GM12878 (cell line): Measurements from ENCODE around the gene SLC26A11. TPM values are rescaled to one million over a fixed set of nuclear protein-coding genes. Genes with fewer than 3 reads are reported as not detected.

ENCODE experiments used
- ATAC-seq: fragments of 200-7000 bp; cut with Tn5 transposase; 3 replicates; pipeline ENCODE4 v1.9.1; 2020; ENCODE audit warnings: mild to moderate bottlenecking, moderate library complexity
- BruUV-seq: library from RNA; stranded (reverse); fragments of 400-500 nt; replicated peaks from 2 replicates; lab custom pipeline; 2021; lab: Mats Ljungman, UMichigan
- CTCF ChIA-PET: fragments of 300-600 bp; sonication (Branson Sonifier 250); formaldehyde crosslinking; extraction: SDS; loops from one replicate; lab custom pipeline; 2021; ENCODE audit warnings: inconsistent platforms; lab: Yijun Ruan, JAX
- POLR2A ChIA-PET: fragments of 350-600 bp; formaldehyde crosslinking; extraction: SDS; loops from one replicate; lab custom pipeline; 2021; ENCODE audit warnings: inconsistent platforms; lab: Charles Lee
- RAD21 ChIA-PET: fragments of 300-600 bp; sonication (Branson Sonifier 250); formaldehyde crosslinking; loops from one replicate; lab custom pipeline; 2023; ENCODE audit warnings: antibody characterized with exemption; ENCODE audit not compliant: unreplicated experiment; lab: Charles Lee
- SMC1A ChIA-PET: fragments of 300-600 bp; sonication (Branson Sonifier 250); formaldehyde crosslinking; loops from one replicate; lab custom pipeline; 2023; ENCODE audit not compliant: unreplicated experiment, uncharacterized antibody; lab: Charles Lee
- DNase-seq: peaks from one replicate; pipeline ENCODE4 v3.0.0-alpha.2; 2011; ENCODE audit warnings: low read depth, low spot score
- FAIRE-seq: peaks from 3 replicates; lab custom pipeline; 2011; peaks lifted over from hg19 to GRCh38; lab: Jason Lieb, UNC
- H2AFZ ChIP-seq: 2 replicates; pipeline ENCODE4 v1.6.0; 2011; ENCODE audit warnings: low read depth, low read length, control low read depth; ENCODE audit not compliant: control insufficient read depth
- H3K27ac ChIP-seq: 2 replicates; pipeline ENCODE4 v1.5.1; 2011; ENCODE audit warnings: control low read depth; ENCODE audit not compliant: control insufficient read depth, insufficient read depth
- H3K27me3 ChIP-seq, 2 experiments: replicated peaks in 1 of 2; 2 replicates each; pipeline versions ENCODE4 v1.6.0 to v1.6.1; 2011; ENCODE audit warnings: low read length in 1 of 2; ENCODE audit not compliant: control insufficient read depth in 2 of 2, insufficient read depth in 2 of 2
- H3K36me3 ChIP-seq, 2 experiments: 2 replicates each; pipeline ENCODE4 v1.5.1; 2011; ENCODE audit warnings: low read length in 1 of 2; ENCODE audit not compliant: control insufficient read depth in 2 of 2, insufficient read depth in 2 of 2
- H3K4me1 ChIP-seq: 2 replicates; pipeline ENCODE4 v1.6.1; 2011; ENCODE audit warnings: mild to moderate bottlenecking, low read length, moderate library complexity, mixed read lengths; ENCODE audit not compliant: control insufficient read depth, insufficient read depth
- H3K4me2 ChIP-seq: 2 replicates; pipeline ENCODE4 v1.6.0; 2011; ENCODE audit warnings: control low read depth; ENCODE audit not compliant: control insufficient read depth, insufficient read depth
- H3K4me3 ChIP-seq: fragments of 200-600 bp; sonication (generic); 2 replicates; pipeline ENCODE4 v1.5.1; 2016
- H3K79me2 ChIP-seq: 2 replicates; pipeline ENCODE4 v1.6.0; 2011; ENCODE audit warnings: low read length; ENCODE audit not compliant: control insufficient read depth, insufficient read depth
- H3K9ac ChIP-seq: 2 replicates; pipeline ENCODE4 v1.8.0; 2011; ENCODE audit warnings: low read length, control low read depth, mixed read lengths; ENCODE audit not compliant: control insufficient read depth, insufficient read depth
- H3K9me3 ChIP-seq: replicated peaks from 3 replicates; pipeline ENCODE4 v1.5.1; 2011; ENCODE audit warnings: mild to moderate bottlenecking, low read length; ENCODE audit not compliant: control insufficient read depth, insufficient read depth
- H4K20me1 ChIP-seq: 2 replicates; pipeline ENCODE4 v1.6.0; 2011; ENCODE audit not compliant: control insufficient read depth, insufficient read depth
- BACH1 ChIP-seq: fragments of 450-650 bp; IDR thresholded peaks from 2 replicates; pipeline ENCODE4 v1.6.1; 2017; ENCODE audit warnings: mild to moderate bottlenecking, borderline replicate concordance
- BCL11A ChIP-seq: IDR thresholded peaks from 2 replicates; pipeline ENCODE4 v1.6.1; 2011; ENCODE audit warnings: low read depth, low read length
- CEBPB ChIP-seq, 2 experiments: fragments of 150-350 bp in 1 of 2; IDR thresholded peaks; 2 replicates each; pipeline ENCODE4 v1.6.1; 2012 to 2014; ENCODE audit warnings: low read depth in 2 of 2, low read length in 2 of 2, borderline replicate concordance in 1 of 2, inconsistent platforms in 1 of 2
- DPF2 ChIP-seq: fragments of 450-650 bp; IDR thresholded peaks from 2 replicates; pipeline ENCODE4 v1.6.1; 2017; ENCODE audit warnings: mild to moderate bottlenecking
- GATAD2B ChIP-seq: fragments of 450-650 bp; conservative IDR thresholded peaks from 2 replicates; pipeline ENCODE4 v1.6.1; 2017; ENCODE audit warnings: low read depth, mild to moderate bottlenecking, moderate library complexity
- HDGF ChIP-seq: fragments of 450-650 bp; IDR thresholded peaks from 2 replicates; pipeline ENCODE4 v1.6.1; 2016; ENCODE audit warnings: antibody characterized with exemption
- IKZF1 ChIP-seq: fragments of 450-650 bp; conservative IDR thresholded peaks from 2 replicates; pipeline ENCODE4 v1.6.1; 2017; ENCODE audit warnings: antibody characterized with exemption, mild to moderate bottlenecking
- IRF4 ChIP-seq: IDR thresholded peaks from 2 replicates; pipeline ENCODE4 v1.6.1; 2011; ENCODE audit warnings: low read depth, low read length
- NBN ChIP-seq: fragments of 450-650 bp; IDR thresholded peaks from 2 replicates; pipeline ENCODE4 v1.6.1; 2016
- PAX8 ChIP-seq: fragments of 450-650 bp; IDR thresholded peaks from 2 replicates; pipeline ENCODE4 v1.6.1; 2017; ENCODE audit warnings: mild to moderate bottlenecking, moderate library complexity
- POLR2A ChIP-seq: IDR thresholded peaks from 2 replicates; pipeline ENCODE4 v1.6.1; 2011; ENCODE audit warnings: low read depth, mild to moderate bottlenecking, low read length
- RCOR1 ChIP-seq: conservative IDR thresholded peaks from 2 replicates; pipeline ENCODE4 v1.6.1; 2012; ENCODE audit warnings: low read depth, low read length, improper control_type of control experiment
- RELA ChIP-seq: fragments of 450-650 bp; IDR thresholded peaks from 2 replicates; pipeline ENCODE4 v1.8.0; 2014; ENCODE audit warnings: borderline replicate concordance; ENCODE audit not compliant: partially characterized antibody
- SIN3A ChIP-seq: IDR thresholded peaks from 2 replicates; pipeline ENCODE4 v1.6.1; 2012; ENCODE audit warnings: low read depth, low read length, improper control_type of control experiment
- TCF12 ChIP-seq: IDR thresholded peaks from 2 replicates; pipeline ENCODE4 v1.6.1; 2011; ENCODE audit warnings: low read depth, mild to moderate bottlenecking, low read length
- YY1 ChIP-seq: IDR thresholded peaks from 2 replicates; pipeline ENCODE4 v1.6.1; 2011; ENCODE audit warnings: low read depth, mild to moderate bottlenecking, low read length
- ZNF384 ChIP-seq: IDR thresholded peaks from 2 replicates; pipeline ENCODE4 v1.6.1; 2012; ENCODE audit warnings: low read depth, mild to moderate bottlenecking, low read length, improper control_type of control experiment, borderline replicate concordance
- WGBS: methylation state at CpG from one replicate; pipeline ENCODE4 v1.1.6; 2016; ENCODE audit warnings: low lambda C conversion rate; ENCODE audit not compliant: insufficient replicate concordance, insufficient coverage; ENCODE audit errors: missing lambda C conversion rate; 5-methylcytosine and 5-hydroxymethylcytosine counted together
- in situ Hi-C: fragments of 300-500 bp; cut with MboI; formaldehyde crosslinking; loops from 9 replicates; pipeline ENCODE4 v1.14.3; 2018; ENCODE audit warnings: mixed read lengths
- intact Hi-C: fragments of 100-400 bp; cut with micrococcal nuclease; formaldehyde crosslinking; loops from one replicate; pipeline ENCODE4 v1.14.2; 2022; ENCODE audit not compliant: unreplicated experiment
- polyA plus RNA-seq, 11 experiments: library from polyadenylated mRNA; depleted of rRNA in 4 of 11; unstranded in 6 of 11; stranded (reverse) in 5 of 11; fragments of >200 nt; fragmentation: Nextera tagmentation in 4 of 11; fragmentation: Illumina TruSeq in 1 of 11; extraction: Ambion mirVana in 4 of 11; extraction: Trizol in 1 of 11; gene quantifications; 1 replicate in 1 of 11; 2 replicates in 10 of 11; pipeline versions ENCODE4 v1.2.1 to v1.2.3, GENCODE V29; 2011 to 2016; ENCODE audit warnings: inconsistent platforms in 2 of 11, missing spikeins in 2 of 11, low read depth in 1 of 11
- total RNA-seq, 4 experiments: library from RNA; depleted of rRNA in 3 of 4; stranded (reverse); fragments of >200 nt in 3 of 4; fragmentation: Illumina TruSeq in 1 of 4; extraction: Trizol in 1 of 4; gene quantifications; 2 replicates each; pipeline versions ENCODE4 v1.2.1 to v1.2.3, GENCODE V29; 2013 to 2021
- TF ChIP-seq, protein P1 (sequence below): fragments of 450-650 bp; IDR thresholded peaks from 2 replicates; pipeline ENCODE4 v1.6.1; 2016; ENCODE audit warnings: mild to moderate bottlenecking
- TF ChIP-seq, protein P2 (sequence below): fragments of 450-650 bp; IDR thresholded peaks from 2 replicates; pipeline ENCODE4 v1.6.1; 2016; ENCODE audit warnings: mild to moderate bottlenecking, moderate library complexity, borderline replicate concordance

SLC26A11 gene
- total and polyA plus RNA-seq, 10 of the 15 experiments (the other 5 are each of a cell fraction or from before 2014, with no cell fraction given), result 0.05 to 4.1 (median 1.2) TPM; not detected in 1

DNA sequence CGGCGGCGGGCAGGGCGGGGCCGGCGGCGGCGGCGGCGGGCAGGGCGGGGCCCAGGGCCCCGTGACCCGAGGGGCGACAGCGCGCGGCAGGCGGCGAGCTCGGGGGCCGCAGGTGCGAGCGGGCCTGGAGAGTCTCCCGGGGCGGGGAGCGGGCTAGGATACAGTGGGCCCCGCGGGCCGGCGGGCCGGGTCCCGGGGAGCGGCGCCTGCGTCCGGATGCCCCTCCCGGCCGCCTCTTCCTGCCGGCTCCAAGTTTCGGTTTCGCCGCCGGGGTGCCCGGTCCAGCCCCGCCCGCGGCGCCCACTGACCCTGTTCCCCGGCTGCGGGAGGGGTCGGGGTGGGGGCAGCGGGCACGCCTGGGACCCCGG lies 40.5 kb downstream of the SLC26A11 start, which contains the start of gene RNF213 (continued):
- TF ChIP-seq, protein P1, sequence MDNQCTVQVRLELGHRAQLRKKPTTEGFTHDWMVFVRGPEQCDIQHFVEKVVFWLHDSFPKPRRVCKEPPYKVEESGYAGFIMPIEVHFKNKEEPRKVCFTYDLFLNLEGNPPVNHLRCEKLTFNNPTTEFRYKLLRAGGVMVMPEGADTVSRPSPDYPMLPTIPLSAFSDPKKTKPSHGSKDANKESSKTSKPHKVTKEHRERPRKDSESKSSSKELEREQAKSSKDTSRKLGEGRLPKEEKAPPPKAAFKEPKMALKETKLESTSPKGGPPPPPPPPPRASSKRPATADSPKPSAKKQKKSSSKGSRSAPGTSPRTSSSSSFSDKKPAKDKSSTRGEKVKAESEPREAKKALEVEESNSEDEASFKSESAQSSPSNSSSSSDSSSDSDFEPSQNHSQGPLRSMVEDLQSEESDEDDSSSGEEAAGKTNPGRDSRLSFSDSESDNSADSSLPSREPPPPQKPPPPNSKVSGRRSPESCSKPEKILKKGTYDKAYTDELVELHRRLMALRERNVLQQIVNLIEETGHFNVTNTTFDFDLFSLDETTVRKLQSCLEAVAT, result no peak
- TF ChIP-seq RCOR1 (no peak), PAX8 (no peak), HDGF (no peak), CEBPB (IDR thresholded peaks at IDR 0.05; ENCODE audit: borderline replicate concordance in 1 of 2, low read depth in 2 of 2, low read length in 2 of 2) (no peak), BACH1 (peak; percentile 58), IRF4 (no peak), POLR2A (peak; percentile 77)
- TF ChIP-seq, all 136 proteins: peak for 9

DNA sequence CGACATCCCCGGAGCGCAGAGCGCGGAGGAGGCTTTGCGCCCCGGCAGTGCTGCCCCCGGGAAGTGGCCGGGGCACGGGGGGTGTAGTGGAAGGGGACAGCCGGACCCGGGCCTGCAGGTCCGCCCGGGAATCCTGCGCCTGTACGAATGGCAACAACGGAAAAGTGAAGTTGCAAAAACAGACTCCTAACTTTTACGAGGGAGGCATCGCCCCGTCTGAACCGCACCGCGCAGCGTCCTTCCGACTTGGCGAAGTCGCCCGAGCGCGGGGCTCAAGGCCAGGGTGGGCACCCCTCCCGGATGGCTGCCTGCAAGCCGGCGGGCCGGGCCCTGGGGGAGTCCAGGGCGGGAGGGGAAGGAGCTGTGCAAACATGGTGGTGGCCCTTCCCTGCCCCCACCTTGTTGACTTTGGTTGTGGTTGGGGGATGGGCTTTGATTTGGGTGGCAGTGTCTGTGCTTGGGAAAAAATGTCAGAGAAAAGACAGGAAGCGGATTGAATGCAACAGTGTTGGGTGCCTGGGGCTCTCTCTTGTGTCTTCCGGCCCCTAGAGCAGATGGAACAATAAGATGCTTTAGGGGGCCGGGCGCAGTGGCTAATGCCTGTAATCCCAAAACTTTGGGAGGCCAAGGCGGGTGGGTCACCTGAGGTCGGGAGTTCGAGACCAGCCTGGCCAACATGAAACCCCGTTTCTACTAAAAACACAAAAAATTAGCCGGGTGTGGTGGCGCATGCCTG lies 41.1 kb downstream of the SLC26A11 start:
- in situ Hi-C loops, result no loop called here
- Histone ChIP-seq H2AFZ (peak overlapping the region; percentile 15; the same call in 1 of the 2 replicates), H4K20me1 (peaks cover 5% of the 10 kb centered on the region; the same call in 1 of the 2 replicates), H3K4me1 (peaks cover 54% of the 10 kb centered on the region), H3K27ac (peak overlapping the region; percentile 82), H3K4me3 (peak overlapping the region; percentile 97), H3K4me2 (peak overlapping the region; percentile 56), H3K36me3 (peaks cover 0 to 8% of the 10 kb centered on the region in 2 experiments; a peak in 1 of 4 replicates), H3K9me3 (no peaks in the 10 kb centered on the region), H3K79me2 (peaks cover 46% of the 10 kb centered on the region), H3K9ac (peak overlapping the region; percentile 90), H3K27me3 (no peaks in the 10 kb centered on the region)
- ATAC-seq (peak; percentile 1; the same call in 1 of the 3 replicates), DNase-seq (no peak), FAIRE-seq (no peak)
- 1% methylated on average over 41 of the region's 45 CpGs for WGBS
- intact Hi-C loops, result no loop called here
- ChIA-PET RAD21 (interaction anchor here (4.3 kb wide), 1 partner anchor 42 kb away, joined by 10 read pairs; the partner anchor contains the start of genes SGSH and SLC26A11), SMC1A (no interaction called here), POLR2A (interaction anchor here (0.5 kb wide), 1 partner anchor 41 kb away, joined by 3 read pairs; the partner anchor contains the start of gene SLC26A11), CTCF (no interaction called here)
- no TSS peak for BruUV-seq
- no peak for TF ChIP-seq SIN3A
- TF ChIP-seq NBN, result peak; percentile 83; the same call in 1 of the 2 replicates
- TF ChIP-seq, protein P2, sequence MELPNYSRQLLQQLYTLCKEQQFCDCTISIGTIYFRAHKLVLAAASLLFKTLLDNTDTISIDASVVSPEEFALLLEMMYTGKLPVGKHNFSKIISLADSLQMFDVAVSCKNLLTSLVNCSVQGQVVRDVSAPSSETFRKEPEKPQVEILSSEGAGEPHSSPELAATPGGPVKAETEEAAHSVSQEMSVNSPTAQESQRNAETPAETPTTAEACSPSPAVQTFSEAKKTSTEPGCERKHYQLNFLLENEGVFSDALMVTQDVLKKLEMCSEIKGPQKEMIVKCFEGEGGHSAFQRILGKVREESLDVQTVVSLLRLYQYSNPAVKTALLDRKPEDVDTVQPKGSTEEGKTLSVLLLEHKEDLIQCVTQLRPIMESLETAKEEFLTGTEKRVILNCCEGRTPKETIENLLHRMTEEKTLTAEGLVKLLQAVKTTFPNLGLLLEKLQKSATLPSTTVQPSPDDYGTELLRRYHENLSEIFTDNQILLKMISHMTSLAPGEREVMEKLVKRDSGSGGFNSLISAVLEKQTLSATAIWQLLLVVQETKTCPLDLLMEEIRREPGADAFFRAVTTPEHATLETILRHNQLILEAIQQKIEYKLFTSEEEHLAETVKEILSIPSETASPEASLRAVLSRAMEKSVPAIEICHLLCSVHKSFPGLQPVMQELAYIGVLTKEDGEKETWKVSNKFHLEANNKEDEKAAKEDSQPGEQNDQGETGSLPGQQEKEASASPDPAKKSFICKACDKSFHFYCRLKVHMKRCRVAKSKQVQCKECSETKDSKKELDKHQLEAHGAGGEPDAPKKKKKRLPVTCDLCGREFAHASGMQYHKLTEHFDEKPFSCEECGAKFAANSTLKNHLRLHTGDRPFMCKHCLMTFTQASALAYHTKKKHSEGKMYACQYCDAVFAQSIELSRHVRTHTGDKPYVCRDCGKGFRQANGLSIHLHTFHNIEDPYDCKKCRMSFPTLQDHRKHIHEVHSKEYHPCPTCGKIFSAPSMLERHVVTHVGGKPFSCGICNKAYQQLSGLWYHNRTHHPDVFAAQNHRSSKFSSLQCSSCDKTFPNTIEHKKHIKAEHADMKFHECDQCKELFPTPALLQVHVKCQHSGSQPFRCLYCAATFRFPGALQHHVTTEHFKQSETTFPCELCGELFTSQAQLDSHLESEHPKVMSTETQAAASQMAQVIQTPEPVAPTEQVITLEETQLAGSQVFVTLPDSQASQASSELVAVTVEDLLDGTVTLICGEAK, result peak; percentile 47; the same call in 1 of the 2 replicates
- TF ChIP-seq GATAD2B, result peak; percentile 23; the same call in 1 of the 2 replicates
- TF ChIP-seq BACH1, result 0 out of 2 replicates have a peak, but pooled peaks have one; percentile 4
- TF ChIP-seq ZNF384, result no peak
- peak; percentile 70; the same call in 1 of the 2 replicates for TF ChIP-seq DPF2
- 0 out of 2 replicates have a peak, but pooled peaks have one; percentile 8 for TF ChIP-seq TCF12
- no peak for TF ChIP-seq BCL11A
- 0 out of 2 replicates have a peak, but pooled peaks have one; percentile 60 for TF ChIP-seq IKZF1
- TF ChIP-seq YY1, result peak; percentile 53; the same call in 1 of the 2 replicates
- TF ChIP-seq RELA, result no peak
